ENCODE results near the gene NRCAM. TPM values are rescaled to one million over a fixed set of nuclear protein-coding genes. Genes with fewer than 3 reads are reported as not detected.
A peak's percentile ranks its signal among the peaks of the same experiment; 100 is the strongest.

Gene NRCAM
- total RNA-seq, 1 donor from 2014 or later, result 33.2 TPM

DNA sequence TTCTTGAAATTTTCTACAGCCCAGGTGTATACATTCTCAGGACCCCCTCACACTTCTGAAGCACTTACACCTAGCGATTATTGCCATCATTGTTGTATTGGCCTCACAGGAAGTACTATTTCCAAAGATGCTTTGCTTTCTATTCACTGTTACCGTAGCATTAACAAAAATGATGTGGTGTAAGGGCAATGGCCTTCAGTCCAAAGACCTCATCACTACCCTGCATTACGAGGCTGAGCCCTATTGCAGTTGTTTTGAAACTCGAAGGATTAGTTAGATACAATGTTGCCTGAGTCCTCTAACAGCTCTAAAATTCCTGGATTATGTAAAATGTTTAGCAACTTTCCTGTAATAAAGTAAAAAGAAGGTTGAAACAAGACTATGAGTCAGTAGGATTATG, 2.9 kb downstream of the NRCAM start:
- Mint-ChIP-seq H3K4me1 (peaks cover 60% of the 10 kb centered on the region), H3K27me3 (ENCODE audit: low read depth) (peaks cover 37% of the 10 kb centered on the region), H3K36me3 (ENCODE audit: low read depth) (no peaks in the 10 kb centered on the region), H3K27ac (ENCODE audit: unreplicated experiment) (no peak overlapping the region), H3K9me3 (no peaks in the 10 kb centered on the region), H3K4me3 (peak overlapping the region; percentile 83)
- no peak for DNase-seq (ENCODE audit: low read depth, low spot score)
- TF ChIP-seq, protein P1, sequence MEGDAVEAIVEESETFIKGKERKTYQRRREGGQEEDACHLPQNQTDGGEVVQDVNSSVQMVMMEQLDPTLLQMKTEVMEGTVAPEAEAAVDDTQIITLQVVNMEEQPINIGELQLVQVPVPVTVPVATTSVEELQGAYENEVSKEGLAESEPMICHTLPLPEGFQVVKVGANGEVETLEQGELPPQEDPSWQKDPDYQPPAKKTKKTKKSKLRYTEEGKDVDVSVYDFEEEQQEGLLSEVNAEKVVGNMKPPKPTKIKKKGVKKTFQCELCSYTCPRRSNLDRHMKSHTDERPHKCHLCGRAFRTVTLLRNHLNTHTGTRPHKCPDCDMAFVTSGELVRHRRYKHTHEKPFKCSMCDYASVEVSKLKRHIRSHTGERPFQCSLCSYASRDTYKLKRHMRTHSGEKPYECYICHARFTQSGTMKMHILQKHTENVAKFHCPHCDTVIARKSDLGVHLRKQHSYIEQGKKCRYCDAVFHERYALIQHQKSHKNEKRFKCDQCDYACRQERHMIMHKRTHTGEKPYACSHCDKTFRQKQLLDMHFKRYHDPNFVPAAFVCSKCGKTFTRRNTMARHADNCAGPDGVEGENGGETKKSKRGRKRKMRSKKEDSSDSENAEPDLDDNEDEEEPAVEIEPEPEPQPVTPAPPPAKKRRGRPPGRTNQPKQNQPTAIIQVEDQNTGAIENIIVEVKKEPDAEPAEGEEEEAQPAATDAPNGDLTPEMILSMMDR (conservative IDR thresholded peaks at IDR 0.05), result no peak

DNA sequence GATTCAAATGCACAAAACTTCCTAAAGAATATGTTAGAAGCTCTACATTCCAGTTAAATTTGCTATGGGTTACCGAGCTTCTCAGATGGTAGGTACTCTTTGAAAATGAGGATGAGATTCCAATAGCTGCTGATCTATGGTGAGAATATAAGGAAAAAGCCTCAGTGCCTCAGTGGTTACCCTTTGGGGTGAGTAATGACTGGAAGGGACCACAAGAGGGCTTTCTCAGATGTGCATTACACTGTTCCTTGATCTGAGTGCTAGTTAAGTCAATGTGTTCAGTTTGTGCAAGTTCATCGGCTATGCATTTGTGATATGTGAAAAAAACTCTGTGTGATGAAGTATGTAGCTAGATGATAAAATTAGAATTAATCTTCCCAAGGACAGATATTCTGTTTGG, 3.5 kb downstream of the NRCAM start:
- H3K27ac Mint-ChIP-seq (ENCODE audit: unreplicated experiment), result no peak overlapping the region
- no peak for DNase-seq (ENCODE audit: low read depth, low spot score)
- H3K27me3 Mint-ChIP-seq (ENCODE audit: low read depth), result peaks cover 31% of the 10 kb centered on the region
- peak overlapping the region; percentile 83 for H3K4me3 Mint-ChIP-seq
- no peaks in the 10 kb centered on the region for H3K9me3 Mint-ChIP-seq
- H3K4me1 Mint-ChIP-seq, result peaks cover 66% of the 10 kb centered on the region
- H3K36me3 Mint-ChIP-seq (ENCODE audit: low read depth), result no peaks in the 10 kb centered on the region
- TF ChIP-seq, protein P1 (conservative IDR thresholded peaks at IDR 0.05), result peak; percentile 68

DNA sequence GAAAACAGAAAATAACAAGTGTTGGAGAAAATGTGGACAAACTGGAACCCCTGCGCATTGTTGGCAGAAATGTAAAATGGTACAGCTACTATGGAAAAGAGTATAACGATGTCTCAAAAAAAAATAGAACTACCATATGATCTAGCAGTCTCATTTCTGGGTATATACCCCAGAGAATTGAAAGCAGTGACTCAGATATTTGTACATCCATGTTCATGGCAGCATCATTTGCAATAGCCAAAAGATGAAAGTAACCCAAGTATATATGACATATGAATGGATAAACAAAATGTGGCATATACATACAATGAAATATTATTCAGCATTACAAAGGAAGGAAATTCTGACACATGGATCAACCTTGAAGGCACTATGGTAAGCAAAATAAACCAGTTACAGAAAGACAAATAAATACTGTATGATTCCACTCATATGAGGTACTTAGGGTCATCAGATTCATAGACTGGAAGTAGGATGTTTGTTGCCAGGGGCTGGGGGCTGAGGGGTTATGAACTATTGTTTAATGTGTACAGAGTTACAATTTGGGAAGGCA, 4.9 kb downstream of the NRCAM start:
- Mint-ChIP-seq H3K27me3 (ENCODE audit: low read depth) (peaks cover 19% of the 10 kb centered on the region), H3K36me3 (ENCODE audit: low read depth) (no peaks in the 10 kb centered on the region), H3K9me3 (no peaks in the 10 kb centered on the region), H3K4me1 (peaks cover 60% of the 10 kb centered on the region), H3K4me3 (peak overlapping the region; percentile 28), H3K27ac (ENCODE audit: unreplicated experiment) (no peak overlapping the region)
- no peak for DNase-seq (ENCODE audit: low read depth, low spot score)
- TF ChIP-seq, protein P1 (conservative IDR thresholded peaks at IDR 0.05), result no peak

DNA sequence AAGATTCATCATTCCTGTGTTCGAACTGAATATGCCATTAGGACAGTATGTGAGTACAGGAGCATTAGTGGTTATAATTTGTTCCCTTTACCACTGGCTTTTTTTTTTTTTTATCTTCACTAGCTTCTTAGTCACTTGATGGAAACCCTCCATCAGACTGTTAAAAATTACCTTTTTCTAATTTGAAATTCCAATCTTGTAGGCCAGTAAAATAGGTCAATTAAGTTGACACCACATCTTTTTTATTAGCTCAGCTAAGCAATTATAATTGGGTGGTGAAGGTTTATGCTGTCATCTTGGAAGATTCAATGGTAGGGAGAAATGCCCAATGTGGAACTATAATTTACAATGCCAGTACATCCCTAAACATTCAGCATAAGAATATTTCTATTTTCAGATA, 6.1 kb downstream of the NRCAM start:
- H3K9me3 Mint-ChIP-seq, result no peaks in the 10 kb centered on the region
- DNase-seq (ENCODE audit: low read depth, low spot score), result no peak
- H3K27ac Mint-ChIP-seq (ENCODE audit: unreplicated experiment), result no peak overlapping the region
- H3K4me1 Mint-ChIP-seq, result peaks cover 68% of the 10 kb centered on the region
- peaks cover 17% of the 10 kb centered on the region for H3K27me3 Mint-ChIP-seq (ENCODE audit: low read depth)
- TF ChIP-seq, protein P1 (conservative IDR thresholded peaks at IDR 0.05), result no peak
- no peaks in the 10 kb centered on the region for H3K36me3 Mint-ChIP-seq (ENCODE audit: low read depth)
- H3K4me3 Mint-ChIP-seq, result peak overlapping the region; percentile 50

DNA sequence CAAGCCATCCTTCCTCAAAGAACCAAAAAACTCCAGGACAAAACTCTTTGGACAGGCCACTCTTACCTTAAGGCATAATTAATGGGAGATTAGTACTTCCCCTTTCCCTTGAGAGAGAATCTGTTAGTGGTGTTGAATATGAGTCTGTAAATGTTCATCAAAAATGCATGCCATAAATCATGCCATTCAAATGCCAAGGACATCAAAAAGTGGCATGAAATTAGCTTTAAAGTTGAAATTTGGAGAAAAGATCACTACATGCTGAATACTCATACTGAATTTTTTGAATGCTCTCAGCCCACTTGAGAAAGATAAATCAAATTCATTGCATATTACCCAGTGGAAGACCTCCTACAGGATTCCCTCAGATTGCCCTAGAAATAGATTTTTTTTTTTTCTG, 6.7 kb downstream of the NRCAM start:
- no peak for DNase-seq (ENCODE audit: low read depth, low spot score)
- TF ChIP-seq, protein P1 (conservative IDR thresholded peaks at IDR 0.05), result no peak
- H3K4me1 Mint-ChIP-seq, result peaks cover 65% of the 10 kb centered on the region
- peak overlapping the region; percentile 83 for H3K4me3 Mint-ChIP-seq
- peak overlapping the region; percentile 97 for H3K27ac Mint-ChIP-seq (ENCODE audit: unreplicated experiment)
- H3K27me3 Mint-ChIP-seq (ENCODE audit: low read depth), result peaks cover 14% of the 10 kb centered on the region
- H3K9me3 Mint-ChIP-seq, result no peaks in the 10 kb centered on the region
- H3K36me3 Mint-ChIP-seq (ENCODE audit: low read depth), result no peaks in the 10 kb centered on the region
